ENCODE measurements around the gene SH2B2. TPM values are rescaled to one million over a fixed set of nuclear protein-coding genes. Genes with fewer than 3 reads are reported as not detected.

The SH2B2 gene
- 1 to 10 TPM; 3.3 to 9.7 TPM for total RNA-seq
- polyA plus RNA-seq: 1 to 10 TPM; 5.1 to 9.4 TPM
- long read RNA-seq, donor 1: 0 reads
- long read RNA-seq, donor 2, partial matches to known transcripts: 0 of 1 reads
- long read RNA-seq, donor 2, other reads (novel, unspliced or antisense): 0 of 1 reads
- long read RNA-seq, donor 3: 0 reads
- long read RNA-seq, donor 4: 0 reads
- long read RNA-seq, donor 5: 0 reads

GRCh38 chr7:102286237-102287110 lies at the start of gene SH2B2:
Gene SH2B2 (plus strand): TSS chr7:102286868. CDS start chr7:102300551, 13,683 bp downstream.
- H3K9me3 ChIP-seq (ENCODE audit: control insufficient read depth in 4 of 4, insufficient read depth in 3 of 4, low read length in 3 of 4): no peaks in the 10 kb centered on the region
- H3K4me1 ChIP-seq (ENCODE audit: control insufficient read depth in 5 of 5, insufficient read depth in 5 of 5, low read length in 5 of 5): peaks cover 0 to 28% (median 9%) of the 10 kb centered on the region in 5 donors
- DNase-seq (peak; percentile 82 to 92 (median 87)), ATAC-seq (ENCODE audit: insufficient read depth, low FRiP score) (peak; percentile 61)
- peak within 1 kb of the TSS; percentile 73 for H3K4me3 ChIP-seq
- H3K27me3 ChIP-seq (ENCODE audit: control insufficient read depth in 3 of 3, insufficient read depth in 3 of 3, low read length in 2 of 3): no peaks in the 10 kb centered on the region
- WGBS, 2 donors: 0% methylated on average over 48 to 111 of the region's 116 CpGs
- H3K9ac ChIP-seq (ENCODE audit: insufficient read depth in 1 of 2, low read length in 2 of 2): peak within 1 kb of the TSS in 1 of 2 donors; percentile 46
- peak within 1 kb of the TSS; percentile 82 to 85 for H3K27ac ChIP-seq (ENCODE audit: low read depth in 1 of 2, low read length in 1 of 2)
- no peaks in the 10 kb centered on the region for H3K36me3 ChIP-seq (ENCODE audit: control insufficient read depth in 4 of 4, insufficient read depth in 4 of 4, low read length in 4 of 4)
- TF ChIP-seq CTCF (IDR thresholded peaks at IDR 0.05; ENCODE audit: control extremely low read depth, extremely low read depth): no peak

GRCh38 chr7:102239206-102239820 lies 47.4 kb upstream of the SH2B2 start:
- Histone ChIP-seq H3K4me1 (ENCODE audit: control insufficient read depth in 5 of 5, insufficient read depth in 5 of 5, low read length in 5 of 5) (no peaks in the 10 kb centered on the region), H3K27ac (ENCODE audit: low read depth in 1 of 2, low read length in 1 of 2) (no peak overlapping the region), H3K36me3 (ENCODE audit: control insufficient read depth in 4 of 4, insufficient read depth in 4 of 4, low read length in 4 of 4) (peaks cover 3 to 25% (median 16%) of the 10 kb centered on the region in 4 donors), H3K9me3 (ENCODE audit: control insufficient read depth in 4 of 4, insufficient read depth in 3 of 4, low read length in 3 of 4) (no peaks in the 10 kb centered on the region), H3K27me3 (ENCODE audit: control insufficient read depth in 3 of 3, insufficient read depth in 3 of 3, low read length in 2 of 3) (no peaks in the 10 kb centered on the region), H3K4me3 (no peak overlapping the region), H3K9ac (ENCODE audit: insufficient read depth in 1 of 2, low read length in 2 of 2) (no peak overlapping the region)
- ATAC-seq (ENCODE audit: insufficient read depth, low FRiP score) (no peak), DNase-seq (no peak)
- 96 to 98% methylated on average over 35 of the region's 35 CpGs for WGBS, 2 donors
- no peak for TF ChIP-seq CTCF (IDR thresholded peaks at IDR 0.05; ENCODE audit: control extremely low read depth, extremely low read depth)

GRCh38 chr7:102241431-102241830 lies 45.2 kb upstream of the SH2B2 start:
- Histone ChIP-seq H3K4me3 (no peak overlapping the region), H3K9ac (ENCODE audit: insufficient read depth in 1 of 2, low read length in 2 of 2) (no peak overlapping the region), H3K9me3 (ENCODE audit: control insufficient read depth in 4 of 4, insufficient read depth in 3 of 4, low read length in 3 of 4) (no peaks in the 10 kb centered on the region), H3K27ac (ENCODE audit: low read depth in 1 of 2, low read length in 1 of 2) (no peak overlapping the region), H3K27me3 (ENCODE audit: control insufficient read depth in 3 of 3, insufficient read depth in 3 of 3, low read length in 2 of 3) (no peaks in the 10 kb centered on the region), H3K4me1 (ENCODE audit: control insufficient read depth in 5 of 5, insufficient read depth in 5 of 5, low read length in 5 of 5) (no peaks in the 10 kb centered on the region), H3K36me3 (ENCODE audit: control insufficient read depth in 4 of 4, insufficient read depth in 4 of 4, low read length in 4 of 4) (peaks cover 3 to 17% (median 13%) of the 10 kb centered on the region in 4 donors)
- ATAC-seq (ENCODE audit: insufficient read depth, low FRiP score): no peak
- no peak for TF ChIP-seq CTCF (IDR thresholded peaks at IDR 0.05; ENCODE audit: control extremely low read depth, extremely low read depth)
- no peak for DNase-seq
- 91 to 92% methylated on average over 8 of the region's 8 CpGs for whole genome bisulfite sequencing, 2 donors
